HTR-8/SVneo (cell line): ENCODE results near the gene GNG2.

Experiments used
- DNase-seq: peaks from one replicate; pipeline ENCODE4 v3.0.0; 2011; ENCODE audit warnings: low spot score, mixed read lengths; ENCODE audit not compliant: insufficient read length
- FAIRE-seq: peaks from 2 replicates; lab custom pipeline; 2011; peaks lifted over from hg19 to GRCh38; lab: Jason Lieb, UNC

The GNG2 gene

GRCh38 chr14:51981218-51981854 is 120.9 kb downstream of the GNG2 start:
- FAIRE-seq (no peak), DNase-seq (no peak)

- DNase-seq (no peak), FAIRE-seq (no peak)
Observed at GRCh38 chr14:51988221-51988620, 127.8 kb downstream of the GNG2 start.

GRCh38 chr14:51989293-51990234 is 129.2 kb downstream of the GNG2 start, which contains the start of gene RTRAF:
Gene RTRAF, plus strand, starts transcription at chr14:51989546. Its CDS starts 94 bp downstream, at chr14:51989640.
- DNase-seq = peak; percentile 84
- peak; percentile 82 for FAIRE-seq

- no peak for DNase-seq
- no peak for FAIRE-seq
Observed at GRCh38 chr14:51990488-51990887, 130.1 kb downstream of the GNG2 start.

GRCh38 chr14:51993285-51993920 is 133.0 kb downstream of the GNG2 start:
- no peak for FAIRE-seq
- no peak for DNase-seq

- DNase-seq (no peak), FAIRE-seq (no peak)
Observed at GRCh38 chr14:51996148-51996746, 135.8 kb downstream of the GNG2 start.

GRCh38 chr14:51998348-51998747 is 137.9 kb downstream of the GNG2 start:
- DNase-seq = no peak
- FAIRE-seq = no peak

- FAIRE-seq = no peak
- no peak for DNase-seq
Observed at GRCh38 chr14:51999084-51999483, 138.7 kb downstream of the GNG2 start.

- FAIRE-seq = no peak
Observed at GRCh38 chr14:52000019-52000582, 139.7 kb downstream of the GNG2 start.

GRCh38 chr14:52000696-52001095 is 140.3 kb downstream of the GNG2 start:
- DNase-seq = no peak
- FAIRE-seq = no peak

More at GRCh38 chr14:52000019-52000582, 139.7 kb downstream of the GNG2 start:
- DNase-seq = no peak

GRCh38 chr14:52002542-52002941 is 142.1 kb downstream of the GNG2 start:
- FAIRE-seq = no peak
- no peak for DNase-seq

- no peak for DNase-seq
- FAIRE-seq = no peak
Observed at GRCh38 chr14:52003324-52003723, 142.9 kb downstream of the GNG2 start.

- FAIRE-seq (no peak), DNase-seq (no peak)
Observed at GRCh38 chr14:52005625-52006024, 145.2 kb downstream of the GNG2 start.

GRCh38 chr14:52006361-52006760 is 145.9 kb downstream of the GNG2 start:
- FAIRE-seq = no peak
- DNase-seq = no peak

- FAIRE-seq (no peak), DNase-seq (no peak)
Observed at GRCh38 chr14:52007211-52007610, 146.8 kb downstream of the GNG2 start.

GRCh38 chr14:52007637-52008036 is 147.2 kb downstream of the GNG2 start:
- DNase-seq (no peak), FAIRE-seq (no peak)

GRCh38 chr14:52008136-52008535 is 147.7 kb downstream of the GNG2 start:
- DNase-seq (no peak), FAIRE-seq (no peak)

- no peak for DNase-seq
- no peak for FAIRE-seq
Observed at GRCh38 chr14:52010173-52010693, 149.8 kb downstream of the GNG2 start.

- no peak for DNase-seq
- no peak for FAIRE-seq
Observed at GRCh38 chr14:52011523-52011922, 151.1 kb downstream of the GNG2 start.

- FAIRE-seq = no peak
- no peak for DNase-seq
Observed at GRCh38 chr14:52012635-52013034, 152.2 kb downstream of the GNG2 start.
